ENCODE results near the gene ABCD4.
"Not testable (repeated sequence)": the region's sequence is repeated elsewhere in the genome, so short reads cannot be mapped to it uniquely, and the experiment has no call there.

ABCD4 gene

GRCh38 chr14:74286736-74287135 is 16.0 kb downstream of the ABCD4 start:
- TF ChIP-seq CTCF (IDR thresholded peaks at IDR 0.05; ENCODE audit: unreplicated experiment in 3 of 3), result no peak
- Mint-ChIP-seq H3K27ac (no peak overlapping the region), H3K36me3 (ENCODE audit: low read depth) (peaks cover 57% of the 10 kb centered on the region), H3K4me1 (no peaks in the 10 kb centered on the region), H3K4me3 (no peak overlapping the region), H3K9me3 (no peaks in the 10 kb centered on the region), H3K27me3 (ENCODE audit: low read depth) (no peaks in the 10 kb centered on the region)

GRCh38 chr14:74281069-74281468 is 21.7 kb downstream of the ABCD4 start:
- Mint-ChIP-seq H3K4me1 (no peaks in the 10 kb centered on the region), H3K9me3 (peaks cover 15% of the 10 kb centered on the region), H3K27me3 (ENCODE audit: low read depth) (no peaks in the 10 kb centered on the region), H3K36me3 (ENCODE audit: low read depth) (peaks cover 57% of the 10 kb centered on the region), H3K4me3 (no peak overlapping the region), H3K27ac (no peak overlapping the region)
- no peak for TF ChIP-seq CTCF (IDR thresholded peaks at IDR 0.05; ENCODE audit: unreplicated experiment in 3 of 3)

- Mint-ChIP-seq H3K27ac (no peak overlapping the region), H3K4me1 (no peaks in the 10 kb centered on the region), H3K9me3 (peaks cover 15% of the 10 kb centered on the region), H3K4me3 (no peak overlapping the region), H3K36me3 (ENCODE audit: low read depth) (peaks cover 39% of the 10 kb centered on the region), H3K27me3 (ENCODE audit: low read depth) (no peaks in the 10 kb centered on the region)
- TF ChIP-seq CTCF (IDR thresholded peaks at IDR 0.05; ENCODE audit: unreplicated experiment in 3 of 3), result no peak
Observed at GRCh38 chr14:74278080-74278479, 24.7 kb downstream of the ABCD4 start.

- H3K9me3 Mint-ChIP-seq, result peaks cover 9% of the 10 kb centered on the region
- H3K36me3 Mint-ChIP-seq (ENCODE audit: low read depth), result peaks cover 17% of the 10 kb centered on the region
- H3K4me1 Mint-ChIP-seq, result no peaks in the 10 kb centered on the region
- TF ChIP-seq CTCF (IDR thresholded peaks at IDR 0.05; ENCODE audit: unreplicated experiment in 3 of 3), result no peak
- H3K27me3 Mint-ChIP-seq (ENCODE audit: low read depth), result no peaks in the 10 kb centered on the region
- no peak overlapping the region for H3K27ac Mint-ChIP-seq
- no peak overlapping the region for H3K4me3 Mint-ChIP-seq
Observed at GRCh38 chr14:74275241-74275841, 27.4 kb downstream of the ABCD4 start.

GRCh38 chr14:74271365-74271764 is 31.4 kb downstream of the ABCD4 start:
- no peaks in the 10 kb centered on the region for H3K27me3 Mint-ChIP-seq (ENCODE audit: low read depth)
- H3K36me3 Mint-ChIP-seq (ENCODE audit: low read depth), result no peaks in the 10 kb centered on the region
- H3K27ac Mint-ChIP-seq, result no peak overlapping the region
- H3K4me1 Mint-ChIP-seq, result no peaks in the 10 kb centered on the region
- TF ChIP-seq CTCF (IDR thresholded peaks at IDR 0.05; ENCODE audit: unreplicated experiment in 3 of 3), result no peak
- H3K4me3 Mint-ChIP-seq, result no peak overlapping the region
- H3K9me3 Mint-ChIP-seq, result no peaks in the 10 kb centered on the region

GRCh38 chr14:74270382-74271177 is 32.2 kb downstream of the ABCD4 start:
- not testable (repeated sequence) for H3K4me1 Mint-ChIP-seq; H3K36me3 Mint-ChIP-seq (ENCODE audit: low read depth); H3K4me3 Mint-ChIP-seq; H3K27me3 Mint-ChIP-seq (ENCODE audit: low read depth); H3K27ac Mint-ChIP-seq; H3K9me3 Mint-ChIP-seq
